CD14-positive monocyte (primary cell): ENCODE results near the gene TRAF3IP3. TPM values are rescaled to one million over a fixed set of nuclear protein-coding genes. Genes with fewer than 3 reads are reported as not detected.

Source experiments
- DNase-seq, 3 donors: peaks; one replicate each; pipeline ENCODE4 v3.0.0-alpha.2; 2011 to 2022
- H2AFZ ChIP-seq: 2 replicates; pipeline ENCODE4 v1.6.0; 2012; ENCODE audit warnings: mild to moderate bottlenecking, low read depth, low read length, inconsistent platforms; ENCODE audit not compliant: insufficient read depth, poor library complexity, severe bottlenecking
- H3K27ac ChIP-seq, 2 donors: 1 replicate in 1 of 2; 2 replicates in 1 of 2; pipeline ENCODE4 v1.5.1; 2012 to 2013; ENCODE audit warnings: low read length in 2 of 2, control low read depth in 1 of 2, inconsistent platforms in 1 of 2, low read depth in 1 of 2, mild to moderate bottlenecking in 1 of 2
- H3K27me3 ChIP-seq, 2 donors: one replicate each; pipeline versions ENCODE4 v1.6.0 to v1.6.1; 2011 to 2013; ENCODE audit warnings: low read length in 2 of 2; ENCODE audit not compliant: control insufficient read depth in 2 of 2, insufficient read depth in 2 of 2
- H3K36me3 ChIP-seq, 2 donors: replicated peaks in 1 of 2; 1 replicate in 1 of 2; 2 replicates in 1 of 2; pipeline versions ENCODE4 v1.5.1 to v1.6.1; 2012 to 2013; ENCODE audit warnings: low read length in 2 of 2, control low read depth in 1 of 2, inconsistent platforms in 1 of 2, mild to moderate bottlenecking in 1 of 2; ENCODE audit not compliant: insufficient read depth in 2 of 2, control insufficient read depth in 1 of 2
- H3K4me1 ChIP-seq, 2 donors: 1 replicate in 1 of 2; 2 replicates in 1 of 2; pipeline versions ENCODE4 v1.5.1 to v1.6.1; 2012 to 2013; ENCODE audit warnings: low read length in 2 of 2, control low read depth in 1 of 2, inconsistent platforms in 1 of 2, mild to moderate bottlenecking in 1 of 2, moderate library complexity in 1 of 2; ENCODE audit not compliant: insufficient read depth in 2 of 2, control insufficient read depth in 1 of 2
- H3K4me2 ChIP-seq: replicated peaks from 2 replicates; pipeline ENCODE3; 2012; ENCODE audit warnings: low read length, moderate library complexity, mild to moderate bottlenecking; ENCODE audit not compliant: poor library complexity, severe bottlenecking; ENCODE audit errors: extremely low read depth
- H3K4me3 ChIP-seq, 3 experiments: fragments of 200-600 bp in 1 of 3; sonication (generic) in 1 of 3; replicated peaks in 1 of 3; 1 replicate in 2 of 3; 2 replicates in 1 of 3; pipeline ENCODE4 v1.5.1; 2011 to 2013; ENCODE audit warnings: low read length in 3 of 3, mild to moderate bottlenecking in 3 of 3, control low read depth in 2 of 3, low read depth in 2 of 3, inconsistent platforms in 1 of 3, moderate library complexity in 1 of 3
- H3K79me2 ChIP-seq: 2 replicates; pipeline ENCODE4 v1.6.0; 2012; ENCODE audit warnings: mild to moderate bottlenecking, control low read depth, inconsistent platforms, low read length, moderate library complexity; ENCODE audit not compliant: insufficient read depth
- H3K9ac ChIP-seq: 2 replicates; pipeline ENCODE4 v1.6.0; 2017; ENCODE audit warnings: low read length, mild to moderate bottlenecking; ENCODE audit not compliant: insufficient read depth, poor library complexity, severe bottlenecking
- H3K9me3 ChIP-seq, 2 donors: replicated peaks in 1 of 2; 1 replicate in 1 of 2; 2 replicates in 1 of 2; pipeline versions ENCODE4 v1.5.1 to v1.6.1; 2012 to 2013; ENCODE audit warnings: low read length in 2 of 2, control low read depth in 1 of 2; ENCODE audit not compliant: control insufficient read depth in 1 of 2, insufficient read depth in 1 of 2
- H4K20me1 ChIP-seq: 2 replicates; pipeline ENCODE4 v1.6.0; 2012; ENCODE audit warnings: mild to moderate bottlenecking, low read length, control low read depth, moderate library complexity; ENCODE audit not compliant: insufficient read depth
- H3K27ac Mint-ChIP-seq, 7 donors: one replicate each; pipeline ENCODE4 v1.8.0; 2020; ENCODE audit warnings: mild to moderate bottlenecking in 7 of 7, mixed read lengths in 7 of 7, moderate library complexity in 6 of 7, inconsistent platforms in 2 of 7
- H3K27me3 Mint-ChIP-seq, 3 donors: one replicate each; pipeline ENCODE4 v1.8.0; 2021 to 2022; ENCODE audit warnings: low read depth in 3 of 3, mild to moderate bottlenecking in 3 of 3, mixed read lengths in 3 of 3, moderate library complexity in 3 of 3, inconsistent platforms in 1 of 3
- H3K36me3 Mint-ChIP-seq, 2 donors: one replicate each; pipeline ENCODE4 v1.8.0; 2020; ENCODE audit warnings: mixed read lengths in 2 of 2, inconsistent platforms in 1 of 2, mild to moderate bottlenecking in 1 of 2
- H3K4me1 Mint-ChIP-seq: one replicate; pipeline ENCODE4 v1.8.0; 2020; ENCODE audit warnings: mild to moderate bottlenecking, mixed read lengths
- H3K4me3 Mint-ChIP-seq, 2 donors: one replicate each; pipeline ENCODE4 v1.8.0; 2020; ENCODE audit warnings: mild to moderate bottlenecking in 2 of 2, mixed read lengths in 2 of 2, moderate library complexity in 1 of 2
- H3K9me3 Mint-ChIP-seq, 7 donors: one replicate each; pipeline ENCODE4 v1.8.0; 2020 to 2022; ENCODE audit warnings: mixed read lengths in 7 of 7, mild to moderate bottlenecking in 6 of 7, moderate library complexity in 6 of 7, inconsistent platforms in 2 of 7
- WGBS: methylation state at CpG from one replicate; pipeline ENCODE4 v1.1.5; 2013; ENCODE audit warnings: missing lambda C conversion rate; ENCODE audit not compliant: insufficient coverage; 5-methylcytosine and 5-hydroxymethylcytosine counted together
- intact Hi-C, 2 donors: fragments of 100-400 bp; cut with micrococcal nuclease; formaldehyde crosslinking; loops; one replicate each; pipeline versions ENCODE4 v1.15.0 to v1.15.1; 2023
- polyA plus RNA-seq, 3 donors: library from polyadenylated mRNA; depleted of rRNA in 1 of 3; unstranded in 2 of 3; stranded (reverse) in 1 of 3; fragments of 300-500 nt in 2 of 3; fragments of >200 nt in 1 of 3; fragmentation: Illumina TruSeq in 2 of 3; gene quantifications; 1 replicate in 2 of 3; 2 replicates in 1 of 3; pipeline ENCODE4 v1.2.3, GENCODE V29; 2012 to 2021
- TF ChIP-seq, protein P1 (sequence below): fragments of 200-600 bp; IDR thresholded peaks from one replicate; pipeline ENCODE4 v1.8.0; 2022; ENCODE audit warnings: antibody characterized with exemption, mild to moderate bottlenecking

TRAF3IP3 gene
- polyA plus RNA-seq, 3 donors = 89.3 to 266 (median 111) TPM

DNA sequence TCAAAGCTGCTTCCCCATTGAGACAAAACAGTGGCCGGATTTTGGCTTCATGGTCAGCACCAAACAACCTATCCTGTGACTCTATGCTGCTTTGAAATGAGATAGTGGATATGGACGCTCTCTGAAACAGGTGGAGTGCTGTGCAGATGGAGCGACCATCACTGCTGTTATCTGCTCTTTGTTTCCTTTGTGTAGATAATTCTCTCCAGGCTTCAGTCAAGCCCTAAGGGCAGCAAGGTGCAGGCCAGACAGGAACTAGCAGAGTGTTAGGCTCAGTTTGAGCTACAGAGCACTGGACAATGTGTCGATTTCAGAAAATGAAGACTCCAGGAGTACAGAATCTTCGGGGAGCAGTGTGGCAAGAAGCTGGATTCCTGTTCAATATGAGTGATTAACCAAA lies 54.9 kb downstream of the TRAF3IP3 start:
- H3K27ac ChIP-seq = no peak overlapping the region
- H4K20me1 ChIP-seq = no peaks in the 10 kb centered on the region
- Mint-ChIP-seq H3K36me3 (no peaks in the 10 kb centered on the region), H3K27me3 (peaks cover 0 to 3% (median 0%) of the 10 kb centered on the region in 3 donors), H3K4me3 (no peak overlapping the region), H3K4me1 (peaks cover 17% of the 10 kb centered on the region), H3K27ac (no peak overlapping the region), H3K9me3 (no peaks in the 10 kb centered on the region)
- H3K9me3 ChIP-seq = no peaks in the 10 kb centered on the region
- 94% methylated on average over 3 of the region's 5 CpGs for WGBS
- H2AFZ ChIP-seq = no peak overlapping the region
- no peak for DNase-seq
- H3K79me2 ChIP-seq = no peaks in the 10 kb centered on the region
- intact Hi-C loops = no loop called here
- no peak overlapping the region for H3K4me2 ChIP-seq
- TF ChIP-seq, protein P1, sequence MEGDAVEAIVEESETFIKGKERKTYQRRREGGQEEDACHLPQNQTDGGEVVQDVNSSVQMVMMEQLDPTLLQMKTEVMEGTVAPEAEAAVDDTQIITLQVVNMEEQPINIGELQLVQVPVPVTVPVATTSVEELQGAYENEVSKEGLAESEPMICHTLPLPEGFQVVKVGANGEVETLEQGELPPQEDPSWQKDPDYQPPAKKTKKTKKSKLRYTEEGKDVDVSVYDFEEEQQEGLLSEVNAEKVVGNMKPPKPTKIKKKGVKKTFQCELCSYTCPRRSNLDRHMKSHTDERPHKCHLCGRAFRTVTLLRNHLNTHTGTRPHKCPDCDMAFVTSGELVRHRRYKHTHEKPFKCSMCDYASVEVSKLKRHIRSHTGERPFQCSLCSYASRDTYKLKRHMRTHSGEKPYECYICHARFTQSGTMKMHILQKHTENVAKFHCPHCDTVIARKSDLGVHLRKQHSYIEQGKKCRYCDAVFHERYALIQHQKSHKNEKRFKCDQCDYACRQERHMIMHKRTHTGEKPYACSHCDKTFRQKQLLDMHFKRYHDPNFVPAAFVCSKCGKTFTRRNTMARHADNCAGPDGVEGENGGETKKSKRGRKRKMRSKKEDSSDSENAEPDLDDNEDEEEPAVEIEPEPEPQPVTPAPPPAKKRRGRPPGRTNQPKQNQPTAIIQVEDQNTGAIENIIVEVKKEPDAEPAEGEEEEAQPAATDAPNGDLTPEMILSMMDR = no peak
- H3K27me3 ChIP-seq = no peaks in the 10 kb centered on the region
- no peak overlapping the region for H3K9ac ChIP-seq
- no peak overlapping the region for H3K4me3 ChIP-seq
- no peaks in the 10 kb centered on the region for H3K36me3 ChIP-seq
- peaks cover 7 to 8% of the 10 kb centered on the region in 2 donors for H3K4me1 ChIP-seq

DNA sequence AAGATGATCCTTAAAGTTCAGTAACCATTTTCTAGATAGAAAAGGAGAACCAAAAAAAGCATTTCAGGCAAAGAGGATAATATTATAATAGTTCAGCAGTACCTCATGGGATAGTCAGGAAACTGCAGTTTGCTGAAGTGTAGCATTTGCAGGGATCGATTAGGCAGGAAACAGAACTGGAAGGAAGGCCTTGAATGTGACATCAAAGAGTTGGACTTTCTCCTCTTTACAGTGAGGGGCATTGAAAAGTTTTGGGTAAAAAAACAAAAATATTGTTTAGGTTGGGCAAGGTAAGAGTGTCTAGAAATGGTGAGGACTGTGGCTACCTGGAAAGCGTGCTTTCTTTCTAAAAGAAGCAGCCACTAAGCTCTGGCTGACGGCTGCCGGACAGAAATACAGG lies 58.0 kb downstream of the TRAF3IP3 start:
- Mint-ChIP-seq H3K4me1 (peaks cover 2% of the 10 kb centered on the region), H3K4me3 (no peak overlapping the region), H3K9me3 (no peaks in the 10 kb centered on the region), H3K36me3 (no peaks in the 10 kb centered on the region), H3K27me3 (peaks cover 2 to 5% (median 3%) of the 10 kb centered on the region in 3 donors), H3K27ac (no peak overlapping the region)
- Histone ChIP-seq H3K27me3 (no peaks in the 10 kb centered on the region), H2AFZ (no peak overlapping the region), H3K27ac (no peak overlapping the region), H3K4me1 (no peaks in the 10 kb centered on the region), H3K4me2 (no peak overlapping the region), H3K4me3 (no peak overlapping the region), H3K36me3 (no peaks in the 10 kb centered on the region), H3K9me3 (no peaks in the 10 kb centered on the region), H3K9ac (no peak overlapping the region), H4K20me1 (no peaks in the 10 kb centered on the region), H3K79me2 (no peaks in the 10 kb centered on the region)
- intact Hi-C loops = no loop called here
- TF ChIP-seq, protein P1 = no peak
- DNase-seq = no peak
- 63% methylated on average over 1 of the region's 4 CpGs for WGBS
